Cardiac septum (tissue), 1 donor: ENCODE measurements around the gene LCE3D. TPM values are rescaled to one million over a fixed set of nuclear protein-coding genes. Genes with fewer than 3 reads are reported as not detected.

Experiments
- DNase-seq: peaks from one replicate; pipeline ENCODE4 v3.0.0-alpha.2; 2020; ENCODE audit warnings: low spot score
- intact Hi-C: fragments of 100-400 bp; cut with DNase I; formaldehyde crosslinking; loops from one replicate; pipeline ENCODE4 v1.14.0; 2022
- total RNA-seq: library from RNA; stranded (reverse); fragmentation: NEBNext Ultra II Directional; extraction: Animal tissue kit (Norgen Biotek cat#: 25700); gene quantifications from one replicate; pipeline ENCODE4 v1.2.1, GENCODE V29; 2021
- donor health status: DM: no; HTN: no; CAD: no.

Gene LCE3D
- total RNA-seq, 1 donor from 2014 or later: not detected

GRCh38 chr1:152533327-152533938 is 46.9 kb downstream of the LCE3D start:
- no peak for DNase-seq
- intact Hi-C loops: no loop called here

Other genes with a start within 250 kb of the LCE3D start
- not detected for gene FLG2, start 220.5 kb downstream of the LCE3D start, total RNA-seq
- gene CRNN, start 166.3 kb downstream of the LCE3D start, total RNA-seq: not detected
- not detected for gene LCE5A, start 69.7 kb downstream of the LCE3D start, total RNA-seq
- not detected for gene CRCT1, start 66.0 kb downstream of the LCE3D start, total RNA-seq
- gene LCE3E, start 13.7 kb downstream of the LCE3D start, total RNA-seq: not detected
- not detected for gene LCE3C, start 19.7 kb upstream of the LCE3D start, total RNA-seq
- gene LCE3B, start 33.3 kb upstream of the LCE3D start, total RNA-seq: not detected
- gene LCE3A, start 42.6 kb upstream of the LCE3D start, total RNA-seq: not detected
- gene LCE2D, start 82.9 kb upstream of the LCE3D start, total RNA-seq: not detected
- not detected for gene LCE2C, start 94.8 kb upstream of the LCE3D start, total RNA-seq
- not detected for gene LCE2B, start 105.6 kb upstream of the LCE3D start, total RNA-seq
- not detected for gene LCE2A, start 117.8 kb upstream of the LCE3D start, total RNA-seq
- gene LCE4A, start 127.6 kb upstream of the LCE3D start, total RNA-seq: not detected
- gene KPRP, start 177.5 kb upstream of the LCE3D start, total RNA-seq: not detected
- not detected for gene LCE1F, start 194.6 kb upstream of the LCE3D start, total RNA-seq
- gene LCE1E, start 205.7 kb upstream of the LCE3D start, total RNA-seq: not detected
- not detected for gene LCE1D, start 216.2 kb upstream of the LCE3D start, total RNA-seq
- not detected for gene LCE1C, start 226.1 kb upstream of the LCE3D start, total RNA-seq
- not detected for gene LCE1B, start 231.5 kb upstream of the LCE3D start, total RNA-seq
- not detected for gene LCE1A, start 247.0 kb upstream of the LCE3D start, total RNA-seq